HG02763 (cell line): Measurements from ENCODE around the gene CCDC177.

ENCODE experiments used
- ATAC-seq: cut with Tn5 transposase; IDR thresholded peaks from one replicate; pipeline ENCODE4 v1.9.1; 2021; ENCODE audit warnings: mild to moderate bottlenecking, moderate library complexity; ENCODE audit not compliant: unreplicated experiment

The CCDC177 gene

GRCh38 chr14:69531135-69531534, 43.5 kb downstream of the CCDC177 start:
- no peak for ATAC-seq

GRCh38 chr14:69530095-69530494, 44.6 kb downstream of the CCDC177 start:
- ATAC-seq, result no peak

- ATAC-seq, result no peak
Observed at GRCh38 chr14:69529563-69529962, 45.1 kb downstream of the CCDC177 start.

- no peak for ATAC-seq
Observed at GRCh38 chr14:69528930-69529329, 45.7 kb downstream of the CCDC177 start.

- no peak for ATAC-seq
Observed at GRCh38 chr14:69528143-69528542, 46.5 kb downstream of the CCDC177 start.

GRCh38 chr14:69527635-69528034, 47.0 kb downstream of the CCDC177 start:
- ATAC-seq, result no peak

GRCh38 chr14:69525896-69526295, 48.8 kb downstream of the CCDC177 start:
- ATAC-seq, result no peak

- ATAC-seq, result no peak
Observed at GRCh38 chr14:69522026-69522425, 52.6 kb downstream of the CCDC177 start.
